Measurements from ENCODE around the gene DDX18. TPM values are rescaled to one million over a fixed set of nuclear protein-coding genes. Genes with fewer than 3 reads are reported as not detected.
"Not testable (repeated sequence)": the region's sequence is repeated elsewhere in the genome, so short reads cannot be mapped to it uniquely, and the experiment has no call there.

Gene DDX18
- total RNA-seq, 4 donors from 2014 or later, result 30.2 to 82.7 (median 53.3) TPM

DNA sequence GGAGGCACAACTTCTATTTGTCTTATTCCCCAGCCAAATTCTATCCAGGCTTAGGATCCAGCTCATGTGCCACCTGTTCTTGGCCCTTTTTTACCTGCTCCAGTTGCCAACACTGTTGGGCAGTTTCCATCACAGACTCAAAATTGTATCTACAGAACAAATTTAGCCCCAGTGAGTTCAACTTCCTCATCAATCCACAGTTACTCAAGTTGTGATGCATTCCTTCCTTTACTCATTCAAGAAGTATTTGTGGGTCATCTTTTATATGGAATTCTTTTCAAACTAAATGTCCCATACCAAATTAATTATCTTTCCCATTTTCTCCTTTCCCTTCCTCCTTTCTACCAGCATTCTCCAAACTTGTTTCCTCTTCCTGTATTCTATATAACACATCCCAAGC, 12.7 kb upstream of the DDX18 start:
- no peaks in the 10 kb centered on the region for H3K36me3 ChIP-seq
- no peaks in the 10 kb centered on the region for H3K4me1 ChIP-seq
- intact Hi-C loops (cut with DNase I; ENCODE audit: low total_unique reads), result no loop called here
- TF ChIP-seq POLR2A (IDR thresholded peaks at IDR 0.05), result no peak
- TF ChIP-seq, protein P1, sequence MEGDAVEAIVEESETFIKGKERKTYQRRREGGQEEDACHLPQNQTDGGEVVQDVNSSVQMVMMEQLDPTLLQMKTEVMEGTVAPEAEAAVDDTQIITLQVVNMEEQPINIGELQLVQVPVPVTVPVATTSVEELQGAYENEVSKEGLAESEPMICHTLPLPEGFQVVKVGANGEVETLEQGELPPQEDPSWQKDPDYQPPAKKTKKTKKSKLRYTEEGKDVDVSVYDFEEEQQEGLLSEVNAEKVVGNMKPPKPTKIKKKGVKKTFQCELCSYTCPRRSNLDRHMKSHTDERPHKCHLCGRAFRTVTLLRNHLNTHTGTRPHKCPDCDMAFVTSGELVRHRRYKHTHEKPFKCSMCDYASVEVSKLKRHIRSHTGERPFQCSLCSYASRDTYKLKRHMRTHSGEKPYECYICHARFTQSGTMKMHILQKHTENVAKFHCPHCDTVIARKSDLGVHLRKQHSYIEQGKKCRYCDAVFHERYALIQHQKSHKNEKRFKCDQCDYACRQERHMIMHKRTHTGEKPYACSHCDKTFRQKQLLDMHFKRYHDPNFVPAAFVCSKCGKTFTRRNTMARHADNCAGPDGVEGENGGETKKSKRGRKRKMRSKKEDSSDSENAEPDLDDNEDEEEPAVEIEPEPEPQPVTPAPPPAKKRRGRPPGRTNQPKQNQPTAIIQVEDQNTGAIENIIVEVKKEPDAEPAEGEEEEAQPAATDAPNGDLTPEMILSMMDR (IDR thresholded peaks at IDR 0.05), result no peak
- no peak overlapping the region for H3K4me3 ChIP-seq
- no peaks in the 10 kb centered on the region for H3K27me3 ChIP-seq
- no peaks in the 10 kb centered on the region for H3K9me3 ChIP-seq
- H3K27ac ChIP-seq, result no peak overlapping the region
- no peak for DNase-seq

DNA sequence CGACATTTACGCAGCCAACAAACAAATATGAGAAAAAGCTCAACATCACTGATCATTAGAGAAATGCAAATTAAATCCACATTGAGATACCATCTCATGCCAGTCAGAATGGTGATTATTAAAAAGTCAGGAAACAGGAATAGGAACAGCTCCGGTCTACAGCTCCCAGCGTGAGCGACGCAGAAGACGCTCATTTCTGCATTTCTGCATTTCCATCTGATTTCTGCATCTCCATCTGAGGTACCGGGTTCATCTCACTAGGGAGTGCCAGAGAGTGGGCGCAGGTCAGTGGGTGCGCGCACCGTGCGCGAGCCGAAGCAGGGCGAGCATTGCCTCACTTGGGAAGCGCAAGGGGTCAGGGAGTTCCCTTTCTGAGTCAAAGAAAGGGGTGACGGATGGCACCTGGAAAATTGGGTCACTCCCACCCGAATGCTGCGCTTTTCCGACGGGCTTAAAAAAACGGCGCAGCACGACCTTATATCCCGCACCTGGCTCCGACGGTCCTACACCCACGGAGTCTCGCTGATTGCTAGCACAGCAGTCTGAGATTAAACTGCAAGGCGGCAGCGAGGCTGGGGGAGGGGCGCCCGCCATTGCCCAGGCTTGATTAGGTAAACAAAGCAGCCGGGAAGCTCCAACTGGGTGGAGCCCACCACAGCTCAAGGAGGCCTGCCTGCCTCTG, 10.7 kb upstream of the DDX18 start:
- DNase-seq; intact Hi-C loops (cut with DNase I; ENCODE audit: low total_unique reads); H3K9me3 ChIP-seq; H3K27me3 ChIP-seq; H3K4me1 ChIP-seq; H3K4me3 ChIP-seq; H3K27ac ChIP-seq; H3K36me3 ChIP-seq: not testable (repeated sequence)

GRCh38 chr2:117812443-117812842, 2.0 kb upstream of the DDX18 start:
- no peaks in the 10 kb centered on the region for H3K9me3 ChIP-seq
- DNase-seq, result no peak
- no peak overlapping the region for H3K27ac ChIP-seq
- peaks cover 0 to 9% of the 10 kb centered on the region in 2 donors for H3K4me1 ChIP-seq
- H3K4me3 ChIP-seq, result no peak overlapping the region
- H3K36me3 ChIP-seq, result no peaks in the 10 kb centered on the region
- no peaks in the 10 kb centered on the region for H3K27me3 ChIP-seq
- intact Hi-C loops (cut with DNase I; ENCODE audit: low total_unique reads), result no loop called here
- TF ChIP-seq, protein P1 (IDR thresholded peaks at IDR 0.05), result no peak
- no peak for TF ChIP-seq POLR2A (IDR thresholded peaks at IDR 0.05)

DNA sequence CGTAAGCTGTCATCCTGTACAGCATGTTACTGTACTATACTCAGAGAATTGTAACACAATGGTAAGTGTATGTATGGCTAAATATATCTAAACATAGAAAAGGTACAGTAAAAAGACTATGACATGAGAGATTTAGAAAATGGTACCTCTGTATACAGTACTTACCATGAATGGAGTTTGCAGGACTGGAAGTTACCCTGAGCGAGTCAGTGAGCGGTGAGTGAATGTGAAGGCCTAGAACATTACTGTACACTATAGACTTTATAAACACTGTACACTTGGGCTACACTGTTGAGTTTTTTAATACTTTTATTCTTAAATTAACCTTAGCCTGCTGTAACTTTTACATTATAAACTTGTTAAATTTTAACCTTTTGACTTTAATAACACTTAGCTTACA, 1.5 kb downstream of the DDX18 start:
- DNase-seq, result no peak
- H3K4me1 ChIP-seq, result peaks cover 0 to 9% of the 10 kb centered on the region in 2 donors
- H3K4me3 ChIP-seq, result no peak overlapping the region
- peak overlapping the region in 1 of 2 donors; percentile 77 for H3K27ac ChIP-seq
- TF ChIP-seq, protein P1 (IDR thresholded peaks at IDR 0.05), result no peak
- intact Hi-C loops (cut with DNase I; ENCODE audit: low total_unique reads), result no loop called here
- no peaks in the 10 kb centered on the region for H3K36me3 ChIP-seq
- H3K27me3 ChIP-seq, result no peaks in the 10 kb centered on the region
- no peaks in the 10 kb centered on the region for H3K9me3 ChIP-seq

GRCh38 chr2:117818921-117819320, 4.4 kb downstream of the DDX18 start:
- peaks cover 0 to 9% of the 10 kb centered on the region in 2 donors for H3K4me1 ChIP-seq
- no peaks in the 10 kb centered on the region for H3K9me3 ChIP-seq
- H3K4me3 ChIP-seq, result no peak overlapping the region
- DNase-seq, result no peak
- no peak overlapping the region for H3K27ac ChIP-seq
- intact Hi-C loops (cut with DNase I; ENCODE audit: low total_unique reads), result no loop called here
- no peaks in the 10 kb centered on the region for H3K36me3 ChIP-seq
- TF ChIP-seq, protein P1 (IDR thresholded peaks at IDR 0.05), result no peak
- TF ChIP-seq POLR2A (IDR thresholded peaks at IDR 0.05), result no peak
- no peaks in the 10 kb centered on the region for H3K27me3 ChIP-seq

DNA sequence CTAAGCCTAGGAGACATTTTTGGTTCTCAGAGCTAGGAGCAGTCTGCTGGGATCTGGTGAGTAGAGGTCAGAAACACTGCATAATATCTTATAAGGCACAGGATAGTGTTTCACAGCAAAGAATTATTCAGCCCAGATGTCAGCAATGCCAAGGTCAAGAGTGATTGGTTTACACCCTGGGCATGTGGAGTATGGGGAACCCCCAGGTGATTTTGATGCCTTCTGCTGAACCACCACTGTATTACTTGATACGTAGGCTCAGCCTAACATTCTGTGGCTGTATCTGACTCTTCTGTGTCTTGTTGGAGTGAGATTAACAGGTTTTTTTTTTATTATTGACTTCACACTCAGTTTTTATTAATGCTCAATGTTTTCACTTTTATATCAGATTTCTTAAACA, 6.0 kb downstream of the DDX18 start:
- no peaks in the 10 kb centered on the region for H3K36me3 ChIP-seq
- H3K27ac ChIP-seq, result no peak overlapping the region
- no peaks in the 10 kb centered on the region for H3K9me3 ChIP-seq
- intact Hi-C loops (cut with DNase I; ENCODE audit: low total_unique reads), result no loop called here
- no peaks in the 10 kb centered on the region for H3K27me3 ChIP-seq
- no peak for TF ChIP-seq POLR2A (IDR thresholded peaks at IDR 0.05)
- no peak overlapping the region for H3K4me3 ChIP-seq
- no peak for DNase-seq
- peaks cover 0 to 9% of the 10 kb centered on the region in 2 donors for H3K4me1 ChIP-seq

All from uterus (tissue), 4 donors.